HepG2 (cell line): ENCODE data around the gene TFPI. TPM values are rescaled to one million over a fixed set of nuclear protein-coding genes. Genes with fewer than 3 reads are reported as not detected.

ENCODE experiments used
- ATAC-seq: fragments of 200-7000 bp; cut with Tn5 transposase; 3 replicates; pipeline ENCODE4 v1.9.1; 2020; ENCODE audit warnings: mild to moderate bottlenecking, moderate library complexity
- BruUV-seq: library from RNA; stranded (reverse); fragments of 400-500 nt; replicated peaks from 2 replicates; lab custom pipeline; 2021; lab: Mats Ljungman, UMichigan
- CTCF ChIA-PET: fragments of 300-600 bp; formaldehyde crosslinking; extraction: SDS; loops from one replicate; lab custom pipeline; 2021; ENCODE audit warnings: low total read pairs, inconsistent platforms, low intra/inter-chr PET ratio; lab: Yijun Ruan, JAX
- POLR2A ChIA-PET: fragments of 350-600 bp; sonication (Branson Sonifier 250); formaldehyde crosslinking; loops from one replicate; lab custom pipeline; 2020; ENCODE audit warnings: antibody characterized with exemption, inconsistent platforms; lab: Yijun Ruan, JAX
- DNase-seq: peaks from one replicate; pipeline ENCODE4 v3.0.0-alpha.2; 2015; ENCODE audit warnings: low spot score
- FAIRE-seq: peaks from 3 replicates; lab custom pipeline; 2011; peaks lifted over from hg19 to GRCh38; lab: Jason Lieb, UNC
- H2AFZ ChIP-seq: one replicate; pipeline ENCODE4 v1.6.1; 2011; ENCODE audit warnings: low read length, inconsistent platforms
- H3K27ac ChIP-seq: fragments of 300-600 bp; 3 replicates; pipeline ENCODE4 v1.8.0; 2011; ENCODE audit warnings: mixed run types, mild to moderate bottlenecking, mixed read lengths, low read length, inconsistent platforms; ENCODE audit not compliant: insufficient read depth; ENCODE audit errors: extremely low read length
- H3K27me3 ChIP-seq, 2 experiments: fragments of 200-600 bp in 1 of 2; 2 replicates in 1 of 2; 3 replicates in 1 of 2; pipeline versions ENCODE4 v1.6.0 to v1.8.0; 2011; ENCODE audit warnings: low read length in 2 of 2, mild to moderate bottlenecking in 2 of 2, moderate library complexity in 2 of 2, inconsistent platforms in 1 of 2; ENCODE audit not compliant: insufficient read depth in 2 of 2, control insufficient read depth in 1 of 2
- H3K36me3 ChIP-seq, 2 experiments: fragments of 200-600 bp in 1 of 2; replicated peaks in 1 of 2; 2 replicates in 1 of 2; 3 replicates in 1 of 2; pipeline versions ENCODE4 v1.5.1 to v1.8.0; 2011; ENCODE audit warnings: low read length in 2 of 2, inconsistent platforms in 1 of 2; ENCODE audit not compliant: insufficient read depth in 2 of 2, control insufficient read depth in 1 of 2
- H3K4me1 ChIP-seq: 2 replicates; pipeline ENCODE4 v1.5.1; 2012; ENCODE audit warnings: low read length, inconsistent platforms; ENCODE audit not compliant: insufficient read depth
- H3K4me2 ChIP-seq: 2 replicates; pipeline ENCODE4 v1.6.0; 2011; ENCODE audit warnings: low read depth, low read length, inconsistent platforms
- H3K4me3 ChIP-seq, 3 experiments: fragments of 200-600 bp in 1 of 3; sonication (generic), shearing (Covaris generic) in 1 of 3; replicated peaks in 1 of 3; 2 replicates each; pipeline ENCODE4 v1.5.1; 2011 to 2016; ENCODE audit warnings: low read length in 3 of 3, inconsistent platforms in 2 of 3, low read depth in 2 of 3, mild to moderate bottlenecking in 2 of 3, control low read depth in 1 of 3, mixed read lengths in 1 of 3; ENCODE audit not compliant: insufficient read depth in 1 of 3
- H3K79me2 ChIP-seq: one replicate; pipeline ENCODE4 v1.6.1; 2011; ENCODE audit warnings: low read length, inconsistent platforms; ENCODE audit not compliant: insufficient read depth
- H3K9ac ChIP-seq: 2 replicates; pipeline ENCODE4 v1.6.0; 2011; ENCODE audit warnings: mild to moderate bottlenecking, low read depth, low read length, inconsistent platforms; ENCODE audit not compliant: insufficient read depth
- H3K9me3 ChIP-seq: 2 replicates; pipeline ENCODE4 v1.5.1; 2012; ENCODE audit warnings: mild to moderate bottlenecking, low read length
- H4K20me1 ChIP-seq: 2 replicates; pipeline ENCODE4 v1.6.0; 2011; ENCODE audit warnings: inconsistent platforms, mild to moderate bottlenecking, low read length, moderate library complexity; ENCODE audit not compliant: insufficient read depth
- ATF7 ChIP-seq, 2 experiments: fragments of 450-650 bp in 1 of 2; sonication (generic) in 1 of 2; formaldehyde crosslinking in 1 of 2; IDR thresholded peaks; 2 replicates each; pipeline versions ENCODE4 v1.4.0 to v1.6.1; 2016 to 2020; ENCODE audit warnings: antibody characterized with exemption in 1 of 2, mild to moderate bottlenecking in 1 of 2, missing genetic modification reagents in 1 of 2
- GATAD1 ChIP-seq: IDR thresholded peaks from 2 replicates; pipeline ENCODE4 v1.6.1; 2016; ENCODE audit warnings: missing genetic modification reagents, missing compliant biosample characterization
- RFX1 ChIP-seq: fragments of 450-650 bp; IDR thresholded peaks from 2 replicates; pipeline ENCODE4 v1.6.1; 2017
- SMC3 ChIP-seq: IDR thresholded peaks from 2 replicates; pipeline ENCODE4 v1.6.1; 2011; ENCODE audit warnings: low read length, improper control_type of control experiment
- STAG1 ChIP-seq: sonication (generic); formaldehyde crosslinking; IDR thresholded peaks from 2 replicates; pipeline ENCODE4 v1.4.0; 2020; ENCODE audit warnings: missing genetic modification reagents
- TBL1XR1 ChIP-seq: fragments of 150-350 bp; IDR thresholded peaks from 2 replicates; pipeline ENCODE4 v1.6.1; 2014; ENCODE audit warnings: borderline replicate concordance, low read length; ENCODE audit not compliant: partially characterized antibody
- ZNF432 ChIP-seq: sonication (generic); formaldehyde crosslinking; IDR thresholded peaks from 2 replicates; pipeline ENCODE4 v1.5.0; 2020; ENCODE audit warnings: missing genetic modification reagents, mild to moderate bottlenecking, borderline replicate concordance
- ZNF614 ChIP-seq: IDR thresholded peaks from 2 replicates; pipeline ENCODE4 v1.6.1; 2018; ENCODE audit warnings: missing biosample characterization, missing genetic modification reagents, inconsistent platforms, borderline replicate concordance
- WGBS: methylation state at CpG from one replicate; pipeline ENCODE4 v1.1.6; 2017; ENCODE audit warnings: low lambda C conversion rate; 5-methylcytosine and 5-hydroxymethylcytosine counted together
- in situ Hi-C: cut with HindIII; loops from 2 replicates; pipeline ENCODE4 v1.10.0; 2017; ENCODE audit warnings: low pct_unique_long_range_greater_than_20kb; ENCODE audit not compliant: extremely low pct_ligation_motif_present
- intact Hi-C: fragments of 100-400 bp; cut with micrococcal nuclease; formaldehyde crosslinking; loops from one replicate; pipeline ENCODE4 v1.10.0; 2022; ENCODE audit not compliant: unreplicated experiment
- polyA plus RNA-seq, 8 experiments: library from polyadenylated mRNA; depleted of rRNA in 3 of 8; stranded (reverse) in 7 of 8; unstranded in 1 of 8; fragments of >200 nt; fragmentation: Illumina TruSeq in 4 of 8; extraction: Trizol in 4 of 8; gene quantifications; 2 replicates each; pipeline versions ENCODE4 v1.2.1 to v1.2.3, GENCODE V29; 2011 to 2016; ENCODE audit warnings: low read depth in 4 of 8, missing spikeins in 1 of 8, mixed read lengths in 1 of 8; ENCODE audit not compliant: insufficient read depth in 1 of 8
- total RNA-seq, 5 experiments: library from RNA; depleted of rRNA; stranded (reverse); fragments of >200 nt; fragmentation: Illumina TruSeq; extraction: Trizol; gene quantifications; 2 replicates each; pipeline ENCODE4 v1.2.3, GENCODE V29; 2016; ENCODE audit warnings: low read depth in 1 of 5
- TF ChIP-seq, protein P1 (sequence below): sonication (generic); formaldehyde crosslinking; IDR thresholded peaks from 2 replicates; pipeline ENCODE4 v1.5.0; 2020; ENCODE audit warnings: mild to moderate bottlenecking, missing genetic modification reagents, moderate library complexity
- TF ChIP-seq, protein P2 (sequence below): sonication (generic); formaldehyde crosslinking; IDR thresholded peaks from 2 replicates; pipeline ENCODE4 v1.5.0; 2020; ENCODE audit warnings: mild to moderate bottlenecking, missing genetic modification reagents

The TFPI gene
- total and polyA plus RNA-seq, 2 of the 13 experiments (the other 11 are each of a cell fraction or from before 2014, with no cell fraction given), result 301 to 436 TPM

DNA sequence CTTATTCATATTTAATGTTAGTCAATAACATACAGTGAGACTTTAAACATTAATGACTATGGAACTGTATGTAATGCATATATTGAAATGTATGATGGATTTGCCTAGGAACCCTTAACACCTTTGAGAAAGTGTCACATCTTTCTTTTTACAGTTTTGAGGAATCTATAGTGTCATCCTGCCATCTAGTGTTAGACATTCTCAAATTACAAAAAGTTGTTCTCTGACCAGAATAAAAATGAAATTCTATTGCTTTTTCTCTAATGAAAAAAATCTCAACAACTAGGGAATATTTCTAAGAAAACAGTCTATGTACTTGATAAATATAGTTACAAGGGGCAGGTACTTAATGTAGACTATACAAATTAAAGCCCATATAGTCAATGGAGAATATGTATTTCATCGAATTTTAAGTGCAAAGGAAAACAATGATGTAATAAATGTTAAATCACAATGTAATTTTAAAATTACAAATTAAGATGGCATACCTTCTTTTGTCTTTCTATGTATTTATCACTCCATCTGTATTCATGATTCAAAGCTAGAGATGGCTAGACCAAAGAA is 101.1 kb downstream of the TFPI start:
- H3K9ac ChIP-seq, result no peak overlapping the region
- no peaks in the 10 kb centered on the region for H3K4me1 ChIP-seq
- H3K27me3 ChIP-seq, result no peaks in the 10 kb centered on the region
- ChIA-PET POLR2A (no interaction called here), CTCF (interaction anchor here (1.2 to 2.3 kb wide), 3 partner anchors 279 to 591 kb away, joined by 5 to 23 read pairs (median 6); no protein-coding TSS in a partner anchor)
- no peaks in the 10 kb centered on the region for H4K20me1 ChIP-seq
- in situ Hi-C loops (loop anchor here (5.0 kb wide), 1 partner anchor 591 kb away; no protein-coding TSS in a partner anchor), intact Hi-C loops (loop anchor here (1.0 kb wide), 3 partner anchors 279 to 590 kb away; no protein-coding TSS in a partner anchor)
- H3K79me2 ChIP-seq, result no peaks in the 10 kb centered on the region
- ATAC-seq (0 out of 3 replicates have a peak, but pooled peaks have one; percentile 24), FAIRE-seq (peak; percentile 59), DNase-seq (no peak)
- H2AFZ ChIP-seq, result no peak overlapping the region
- BruUV-seq, result no TSS peak
- H3K36me3 ChIP-seq, result no peaks in the 10 kb centered on the region
- H3K27ac ChIP-seq, result no peak overlapping the region
- WGBS, result 3% methylated on average over 1 of the region's 1 CpG
- H3K9me3 ChIP-seq, result no peaks in the 10 kb centered on the region
- H3K4me3 ChIP-seq, result no peak overlapping the region
- H3K4me2 ChIP-seq, result no peak overlapping the region
- no peak for TF ChIP-seq ZNF432 (CRISPR knock-in tag)
- peak; percentile 27; the same call in 1 of the 2 replicates for TF ChIP-seq ATF7 (IDR thresholded peaks at IDR 0.05)
- no peak for TF ChIP-seq ATF7 (CRISPR knock-in tag; IDR thresholded peaks at IDR 0.05)
- TF ChIP-seq, protein P1, sequence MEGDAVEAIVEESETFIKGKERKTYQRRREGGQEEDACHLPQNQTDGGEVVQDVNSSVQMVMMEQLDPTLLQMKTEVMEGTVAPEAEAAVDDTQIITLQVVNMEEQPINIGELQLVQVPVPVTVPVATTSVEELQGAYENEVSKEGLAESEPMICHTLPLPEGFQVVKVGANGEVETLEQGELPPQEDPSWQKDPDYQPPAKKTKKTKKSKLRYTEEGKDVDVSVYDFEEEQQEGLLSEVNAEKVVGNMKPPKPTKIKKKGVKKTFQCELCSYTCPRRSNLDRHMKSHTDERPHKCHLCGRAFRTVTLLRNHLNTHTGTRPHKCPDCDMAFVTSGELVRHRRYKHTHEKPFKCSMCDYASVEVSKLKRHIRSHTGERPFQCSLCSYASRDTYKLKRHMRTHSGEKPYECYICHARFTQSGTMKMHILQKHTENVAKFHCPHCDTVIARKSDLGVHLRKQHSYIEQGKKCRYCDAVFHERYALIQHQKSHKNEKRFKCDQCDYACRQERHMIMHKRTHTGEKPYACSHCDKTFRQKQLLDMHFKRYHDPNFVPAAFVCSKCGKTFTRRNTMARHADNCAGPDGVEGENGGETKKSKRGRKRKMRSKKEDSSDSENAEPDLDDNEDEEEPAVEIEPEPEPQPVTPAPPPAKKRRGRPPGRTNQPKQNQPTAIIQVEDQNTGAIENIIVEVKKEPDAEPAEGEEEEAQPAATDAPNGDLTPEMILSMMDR (CRISPR knock-in tag), result peak; percentile 54
- peak; percentile 80 for TF ChIP-seq STAG1 (CRISPR knock-in tag)
- TF ChIP-seq, protein P2, sequence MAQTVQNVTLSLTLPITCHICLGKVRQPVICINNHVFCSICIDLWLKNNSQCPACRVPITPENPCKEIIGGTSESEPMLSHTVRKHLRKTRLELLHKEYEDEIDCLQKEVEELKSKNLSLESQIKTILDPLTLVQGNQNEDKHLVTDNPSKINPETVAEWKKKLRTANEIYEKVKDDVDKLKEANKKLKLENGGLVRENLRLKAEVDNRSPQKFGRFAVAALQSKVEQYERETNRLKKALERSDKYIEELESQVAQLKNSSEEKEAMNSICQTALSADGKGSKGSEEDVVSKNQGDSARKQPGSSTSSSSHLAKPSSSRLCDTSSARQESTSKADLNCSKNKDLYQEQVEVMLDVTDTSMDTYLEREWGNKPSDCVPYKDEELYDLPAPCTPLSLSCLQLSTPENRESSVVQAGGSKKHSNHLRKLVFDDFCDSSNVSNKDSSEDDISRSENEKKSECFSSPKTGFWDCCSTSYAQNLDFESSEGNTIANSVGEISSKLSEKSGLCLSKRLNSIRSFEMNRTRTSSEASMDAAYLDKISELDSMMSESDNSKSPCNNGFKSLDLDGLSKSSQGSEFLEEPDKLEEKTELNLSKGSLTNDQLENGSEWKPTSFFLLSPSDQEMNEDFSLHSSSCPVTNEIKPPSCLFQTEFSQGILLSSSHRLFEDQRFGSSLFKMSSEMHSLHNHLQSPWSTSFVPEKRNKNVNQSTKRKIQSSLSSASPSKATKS (CRISPR knock-in tag), result no peak
- TF ChIP-seq TBL1XR1, result no peak
- TF ChIP-seq GATAD1 (CRISPR knock-in tag), result no peak
- no peak for TF ChIP-seq RFX1
- peak; percentile 62 for TF ChIP-seq SMC3
- TF ChIP-seq ZNF614, result no peak
